Subcutaneous preadipocyte (primary cell): ENCODE results near the gene TRMT112. TPM values are rescaled to one million over a fixed set of nuclear protein-coding genes. Genes with fewer than 3 reads are reported as not detected.

Experiments used
- small RNA-seq: library from RNA; depleted of rRNA; stranded (forward); fragments of <200 nt; gene quantifications from one replicate; pipeline ENCODE3, GENCODE V24; 2012
- total RNA-seq: library from RNA; depleted of rRNA; stranded (reverse); fragments of >200 nt; gene quantifications from 2 replicates; pipeline ENCODE4 v1.2.3, GENCODE V29; 2012

The TRMT112 gene
- total RNA-seq = 138 and 175 TPM in 2 replicates

GRCh38 chr11:64317325-64317960 is at the start of gene TRMT112:
TSS of gene TRMT112 (minus strand) at chr11:64317559. CDS start at chr11:64317526, 33 bp downstream.

GRCh38 chr11:64358907-64359711 is 41.8 kb upstream of the TRMT112 start, which contains the start of gene RPS6KA4:
TSS of gene RPS6KA4 (plus strand) at chr11:64359162. CDS start at chr11:64359236, 74 bp downstream.

GRCh38 chr11:64339754-64340408 is 22.5 kb upstream of the TRMT112 start, which contains the start of gene CCDC88B:
TSS of gene CCDC88B (plus strand) at chr11:64340204. CDS start at chr11:64340267, 63 bp downstream.

GRCh38 chr11:64317961-64318765 is 804 bp upstream of the TRMT112 start, which contains the start of gene PRDX5:
TSS of gene PRDX5 (plus strand) at chr11:64318121. CDS start at chr11:64318216, 95 bp downstream.

GRCh38 chr11:64305075-64305690 is 12.2 kb downstream of the TRMT112 start, which contains the start of gene ESRRA:
TSS of gene ESRRA (plus strand) at chr11:64305524. CDS start at chr11:64307180, 1,656 bp downstream.

GRCh38 chr11:64299847-64300648 is 17.3 kb downstream of the TRMT112 start, which contains the start of gene CATSPERZ:
TSS of gene CATSPERZ (plus strand) at chr11:64300358. CDS start at chr11:64300411, 53 bp downstream.

GRCh38 chr11:64291262-64291751 is 26.1 kb downstream of the TRMT112 start, which contains the start of gene KCNK4:
TSS of gene KCNK4 (plus strand) at chr11:64291302. CDS start at chr11:64293019, 1,717 bp downstream.

GRCh38 chr11:64284962-64285884 is 32.1 kb downstream of the TRMT112 start, which contains the start of gene GPR137:
TSS of gene GPR137 (plus strand) at chr11:64285848. CDS start at chr11:64286525, 677 bp downstream.

GRCh38 chr11:64284048-64284961 is 33.1 kb downstream of the TRMT112 start, which contains the start of gene BAD:
TSS of gene BAD (minus strand) at chr11:64284665. CDS start at chr11:64284368, 297 bp downstream.

Small RNA genes within 50 kb of the gene (small RNA-seq; reads per million reads assigned to genes)
- gene MIR7155 (not detected), gene RF00019 (not detected)

Other genes with a start within 250 kb of the TRMT112 start
- 20.9 and 23.1 TPM in 2 replicates for gene MACROD1, start 151.4 kb downstream of the TRMT112 start, total RNA-seq
- 159 and 235 TPM in 2 replicates for gene STIP1, start 131.4 kb downstream of the TRMT112 start, total RNA-seq
- gene FERMT3, start 110.8 kb downstream of the TRMT112 start, total RNA-seq = 2.2 and 7.8 TPM in 2 replicates
- 28.7 and 29.9 TPM in 2 replicates for gene TRPT1, start 91.4 kb downstream of the TRMT112 start, total RNA-seq
- gene NUDT22, start 91.3 kb downstream of the TRMT112 start, total RNA-seq = 46.3 and 51.8 TPM in 2 replicates
- 7.0 and 7.4 TPM in 2 replicates for gene DNAJC4, start 87.0 kb downstream of the TRMT112 start, total RNA-seq
- gene VEGFB, start 83.0 kb downstream of the TRMT112 start, total RNA-seq = 26.0 and 29.4 TPM in 2 replicates
- gene FKBP2, start 76.5 kb downstream of the TRMT112 start, total RNA-seq = 40.3 and 48.5 TPM in 2 replicates
- 259 and 300 TPM in 2 replicates for gene PPP1R14B, start 70.6 kb downstream of the TRMT112 start, total RNA-seq
- gene PLCB3, start 66.0 kb downstream of the TRMT112 start, total RNA-seq = 35.3 and 61.4 TPM in 2 replicates
- 46.9 and 71.7 TPM in 2 replicates for gene BAD, start 32.9 kb downstream of the TRMT112 start, total RNA-seq
- 9.6 and 12.1 TPM in 2 replicates for gene GPR137, start 31.7 kb downstream of the TRMT112 start, total RNA-seq
- gene KCNK4, start 26.3 kb downstream of the TRMT112 start, total RNA-seq = not detected in 2 replicates
- 1.1 TPM in 1 of 2 replicates, not detected in the other for gene CATSPERZ, start 17.2 kb downstream of the TRMT112 start, total RNA-seq
- 31.2 and 36.0 TPM in 2 replicates for gene ESRRA, start 12.0 kb downstream of the TRMT112 start, total RNA-seq
- gene PRDX5, start 562 bp upstream of the TRMT112 start, total RNA-seq = 92.1 and 148 TPM in 2 replicates
- gene CCDC88B, start 22.6 kb upstream of the TRMT112 start, total RNA-seq = 0.20 and 1.8 TPM in 2 replicates
- 44.8 and 54.0 TPM in 2 replicates for gene RPS6KA4, start 41.6 kb upstream of the TRMT112 start, total RNA-seq
- gene SLC22A11, start 238.4 kb upstream of the TRMT112 start, total RNA-seq = not detected in 2 replicates